ENCODE data around the gene ABTB2. TPM values are rescaled to one million over a fixed set of nuclear protein-coding genes. Genes with fewer than 3 reads are reported as not detected.

Gene ABTB2
- total RNA-seq, 4 donors from 2014 or later: 3.4 to 6.2 (median 4.2) TPM

GRCh38 chr11:34205326-34206035, 152.3 kb downstream of the ABTB2 start:
- no peak for DNase-seq (ENCODE audit: low spot score)
- TF ChIP-seq CTCF (IDR thresholded peaks at IDR 0.05): no peak
- ATAC-seq (ENCODE audit: low FRiP score): no peak

GRCh38 chr11:34204396-34205279, 153.2 kb downstream of the ABTB2 start:
- ATAC-seq (ENCODE audit: low FRiP score): no peak

GRCh38 chr11:34203377-34203871, 154.4 kb downstream of the ABTB2 start:
- ATAC-seq (ENCODE audit: low FRiP score) (no peak), DNase-seq (ENCODE audit: low spot score) (no peak)
- TF ChIP-seq CTCF (IDR thresholded peaks at IDR 0.05): no peak

More at GRCh38 chr11:34204396-34205279, 153.2 kb downstream of the ABTB2 start:
- no peak for TF ChIP-seq CTCF (IDR thresholded peaks at IDR 0.05)
- DNase-seq (ENCODE audit: low spot score): no peak

- TF ChIP-seq CTCF (IDR thresholded peaks at IDR 0.05): no peak
- ATAC-seq (ENCODE audit: low FRiP score) (no peak), DNase-seq (ENCODE audit: low spot score) (no peak)
Observed at GRCh38 chr11:34201129-34201528, 156.7 kb downstream of the ABTB2 start.

GRCh38 chr11:34199525-34199924, 158.3 kb downstream of the ABTB2 start:
- no peak for TF ChIP-seq CTCF (IDR thresholded peaks at IDR 0.05)
- no peak for DNase-seq (ENCODE audit: low spot score)
- no peak for ATAC-seq (ENCODE audit: low FRiP score)

GRCh38 chr11:34198523-34198922, 159.3 kb downstream of the ABTB2 start:
- no peak for TF ChIP-seq CTCF (IDR thresholded peaks at IDR 0.05)
- no peak for DNase-seq (ENCODE audit: low spot score)
- ATAC-seq (ENCODE audit: low FRiP score): no peak
